Measurements from ENCODE around the gene MALAT1. TPM values are rescaled to one million over a fixed set of nuclear protein-coding genes. Genes with fewer than 3 reads are reported as not detected.

The MALAT1 gene
- 477 and 585 TPM in 2 replicates for total RNA-seq

DNA sequence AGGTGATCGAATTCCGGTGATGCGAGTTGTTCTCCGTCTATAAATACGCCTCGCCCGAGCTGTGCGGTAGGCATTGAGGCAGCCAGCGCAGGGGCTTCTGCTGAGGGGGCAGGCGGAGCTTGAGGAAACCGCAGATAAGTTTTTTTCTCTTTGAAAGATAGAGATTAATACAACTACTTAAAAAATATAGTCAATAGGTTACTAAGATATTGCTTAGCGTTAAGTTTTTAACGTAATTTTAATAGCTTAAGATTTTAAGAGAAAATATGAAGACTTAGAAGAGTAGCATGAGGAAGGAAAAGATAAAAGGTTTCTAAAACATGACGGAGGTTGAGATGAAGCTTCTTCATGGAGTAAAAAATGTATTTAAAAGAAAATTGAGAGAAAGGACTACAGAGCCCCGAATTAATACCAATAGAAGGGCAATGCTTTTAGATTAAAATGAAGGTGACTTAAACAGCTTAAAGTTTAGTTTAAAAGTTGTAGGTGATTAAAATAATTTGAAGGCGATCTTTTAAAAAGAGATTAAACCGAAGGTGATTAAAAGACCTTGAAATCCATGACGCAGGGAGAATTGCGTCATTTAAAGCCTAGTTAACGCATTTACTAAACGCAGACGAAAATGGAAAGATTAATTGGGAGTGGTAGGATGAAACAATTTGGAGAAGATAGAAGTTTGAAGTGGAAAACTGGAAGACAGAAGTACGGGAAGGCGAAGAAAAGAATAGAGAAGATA lies at the start of gene MALAT1:
MALAT1 (plus strand) TSS at position 69 of the 736 bp plus-strand sequence.

GRCh38 chr11:65524741-65525545 lies 26.1 kb downstream of the MALAT1 start, which contains the start of gene SCYL1:
Gene SCYL1 (plus strand): TSS chr11:65525083. CDS start chr11:65525154, 71 bp downstream.

Other genes starting within 250 kb of the MALAT1 start
- gene POLA2, start 237.1 kb upstream of the MALAT1 start, total RNA-seq = 15.3 and 18.0 TPM in 2 replicates
- gene CDC42EP2, start 184.2 kb upstream of the MALAT1 start, total RNA-seq = 22.0 and 22.9 TPM in 2 replicates
- 38.5 and 40.7 TPM in 2 replicates for gene DPF2, start 165.2 kb upstream of the MALAT1 start, total RNA-seq
- gene TIGD3, start 144.3 kb upstream of the MALAT1 start, total RNA-seq = 0.30 TPM in 1 of 2 replicates, not detected in the other
- 0.67 and 0.74 TPM in 2 replicates for gene SLC25A45, start 116.4 kb upstream of the MALAT1 start, total RNA-seq
- gene FRMD8, start 112.4 kb upstream of the MALAT1 start, total RNA-seq = 19.8 and 28.2 TPM in 2 replicates
- gene NEAT1, start 76.2 kb upstream of the MALAT1 start, total RNA-seq = 4.9 TPM in 2 replicates
- gene SCYL1, start 26.0 kb downstream of the MALAT1 start, total RNA-seq = 110 and 117 TPM in 2 replicates
- gene LTBP3, start 59.3 kb downstream of the MALAT1 start, total RNA-seq = 22.3 and 26.9 TPM in 2 replicates
- 116 and 117 TPM in 2 replicates for gene ZNRD2, start 71.4 kb downstream of the MALAT1 start, total RNA-seq
- 59.0 and 62.4 TPM in 2 replicates for gene FAM89B, start 73.5 kb downstream of the MALAT1 start, total RNA-seq
- 30.6 and 38.5 TPM in 2 replicates for gene EHBP1L1, start 77.0 kb downstream of the MALAT1 start, total RNA-seq
- 0.15 TPM in 1 of 2 replicates, not detected in the other for gene KCNK7, start 96.8 kb downstream of the MALAT1 start, total RNA-seq
- gene MAP3K11, start 115.2 kb downstream of the MALAT1 start, total RNA-seq = 34.6 TPM in 2 replicates
- 34.0 and 39.2 TPM in 2 replicates for gene PCNX3, start 116.7 kb downstream of the MALAT1 start, total RNA-seq
- gene SIPA1, start 139.1 kb downstream of the MALAT1 start, total RNA-seq = 40.2 and 40.4 TPM in 2 replicates
- 43.6 and 44.4 TPM in 2 replicates for gene RELA, start 163.9 kb downstream of the MALAT1 start, total RNA-seq
- 41.0 and 43.7 TPM in 2 replicates for gene KAT5, start 213.2 kb downstream of the MALAT1 start, total RNA-seq
- 66.0 and 76.0 TPM in 2 replicates for gene RNASEH2C, start 221.8 kb downstream of the MALAT1 start, total RNA-seq